IMR-90 (cell line): ENCODE results near the gene POLR1E. TPM values are rescaled to one million over a fixed set of nuclear protein-coding genes. Genes with fewer than 3 reads are reported as not detected.
A peak's percentile ranks its signal among the peaks of the same experiment; 100 is the strongest.

Source experiments
- ATAC-seq: fragments of 200-7000 bp; cut with Tn5 transposase; 2 replicates; pipeline ENCODE4 v1.9.1; 2020; ENCODE audit warnings: low read depth, mild to moderate bottlenecking, moderate library complexity
- BruUV-seq: library from RNA; stranded (reverse); fragments of 400-500 nt; replicated peaks from 2 replicates; lab custom pipeline; 2021; lab: Mats Ljungman, UMichigan
- CTCF ChIA-PET: fragments of 300-600 bp; formaldehyde crosslinking; extraction: SDS; loops from one replicate; lab custom pipeline; 2021; ENCODE audit warnings: antibody characterized with exemption; lab: Yijun Ruan, JAX
- POLR2A ChIA-PET: fragments of 300-600 bp; sonication (Branson Sonifier 250); formaldehyde crosslinking; loops from one replicate; lab custom pipeline; 2022; ENCODE audit warnings: antibody characterized with exemption; ENCODE audit not compliant: unreplicated experiment; lab: Charles Lee
- DNase-seq: peaks from one replicate; pipeline ENCODE4 v3.0.0; 2013
- H2AFZ ChIP-seq: replicated peaks from 2 replicates; pipeline ENCODE3; 2013; ENCODE audit warnings: low read length, mild to moderate bottlenecking; ENCODE audit not compliant: poor library complexity
- H2AK5ac ChIP-seq: 2 replicates; pipeline ENCODE4 v1.6.1; 2013; ENCODE audit warnings: low read depth, low read length, inconsistent platforms
- H2AK9ac ChIP-seq: replicated peaks from 2 replicates; pipeline ENCODE3; 2013; ENCODE audit warnings: mild to moderate bottlenecking, low read depth, low read length, moderate library complexity; ENCODE audit not compliant: poor library complexity
- H2BK120ac ChIP-seq: 2 replicates; pipeline ENCODE4 v1.6.1; 2013; ENCODE audit warnings: low read depth, low read length, inconsistent platforms
- H2BK15ac ChIP-seq: 3 replicates; pipeline ENCODE4 v1.6.1; 2013; ENCODE audit warnings: low read depth, low read length, inconsistent platforms
- H2BK20ac ChIP-seq: 2 replicates; pipeline ENCODE4 v1.6.1; 2013; ENCODE audit warnings: low read depth, mild to moderate bottlenecking, inconsistent platforms, low read length, moderate library complexity
- H2BK5ac ChIP-seq: 2 replicates; pipeline ENCODE4 v1.6.1; 2013; ENCODE audit warnings: mild to moderate bottlenecking, low read depth, low read length, inconsistent platforms; ENCODE audit not compliant: poor library complexity, severe bottlenecking
- H3K14ac ChIP-seq: replicated peaks from 2 replicates; pipeline ENCODE4 v1.6.1; 2013; ENCODE audit warnings: low read depth, low read length, inconsistent platforms
- H3K18ac ChIP-seq: 2 replicates; pipeline ENCODE4 v1.6.1; 2013; ENCODE audit warnings: low read depth, low read length, control low read depth
- H3K23ac ChIP-seq: 2 replicates; pipeline ENCODE4 v1.6.1; 2013; ENCODE audit warnings: low read depth, low read length, inconsistent platforms
- H3K27ac ChIP-seq: 2 replicates; pipeline ENCODE4 v1.5.1; 2013; ENCODE audit warnings: mild to moderate bottlenecking, control low read depth, low read length; ENCODE audit not compliant: insufficient read depth
- H3K27me3 ChIP-seq: 2 replicates; pipeline ENCODE4 v1.6.1; 2013; ENCODE audit warnings: low read length; ENCODE audit not compliant: control insufficient read depth, insufficient read depth
- H3K36me3 ChIP-seq: 2 replicates; pipeline ENCODE4 v1.6.1; 2013; ENCODE audit warnings: low read length, mixed read lengths; ENCODE audit not compliant: control insufficient read depth, insufficient read depth
- H3K4ac ChIP-seq: 2 replicates; pipeline ENCODE4 v1.6.1; 2013; ENCODE audit warnings: low read depth, low read length, inconsistent platforms
- H3K4me1 ChIP-seq: 2 replicates; pipeline ENCODE4 v1.6.1; 2013; ENCODE audit warnings: low read length, mixed read lengths; ENCODE audit not compliant: control insufficient read depth, insufficient read depth
- H3K4me2 ChIP-seq: 2 replicates; pipeline ENCODE4 v1.6.1; 2013; ENCODE audit warnings: low read depth, mild to moderate bottlenecking, control low read depth, low read length, moderate library complexity
- H3K4me3 ChIP-seq: 2 replicates; pipeline ENCODE4 v1.5.1; 2013; ENCODE audit warnings: low read depth, mild to moderate bottlenecking, control low read depth, low read length, moderate library complexity; ENCODE audit not compliant: insufficient read depth
- H3K56ac ChIP-seq: 2 replicates; pipeline ENCODE4 v1.6.1; 2013; ENCODE audit warnings: low read length, inconsistent platforms; ENCODE audit not compliant: insufficient read depth; ENCODE audit errors: extremely low read depth
- H3K79me1 ChIP-seq, 2 experiments: 2 replicates each; pipeline ENCODE4 v1.6.1; 2013; ENCODE audit warnings: low read length in 2 of 2, inconsistent platforms in 1 of 2, low read depth in 1 of 2
- H3K9ac ChIP-seq: 2 replicates; pipeline ENCODE4 v1.6.1; 2013; ENCODE audit warnings: low read depth, low read length, control low read depth
- H3K9me1 ChIP-seq: 2 replicates; pipeline ENCODE4 v1.6.1; 2013; ENCODE audit warnings: low read length, inconsistent platforms; ENCODE audit not compliant: insufficient read depth
- H3K9me3 ChIP-seq: 2 replicates; pipeline ENCODE4 v1.6.1; 2013; ENCODE audit warnings: low read length; ENCODE audit not compliant: control insufficient read depth, insufficient read depth
- H4K20me1 ChIP-seq: 2 replicates; pipeline ENCODE4 v1.6.1; 2013; ENCODE audit warnings: low read length, inconsistent platforms; ENCODE audit not compliant: insufficient read depth
- H4K5ac ChIP-seq: 2 replicates; pipeline ENCODE4 v1.6.1; 2013; ENCODE audit warnings: mild to moderate bottlenecking, low read depth, low read length, control low read depth
- H4K8ac ChIP-seq, 2 experiments: 2 replicates each; pipeline ENCODE4 v1.6.1; 2013; ENCODE audit warnings: low read depth in 2 of 2, low read length in 2 of 2, control low read depth in 1 of 2, inconsistent platforms in 1 of 2
- H4K91ac ChIP-seq: 2 replicates; pipeline ENCODE4 v1.6.1; 2013; ENCODE audit warnings: low read depth, low read length, inconsistent platforms; ENCODE audit not compliant: insufficient read depth
- MAFK ChIP-seq: IDR thresholded peaks from 2 replicates; pipeline ENCODE4 v1.6.1; 2012; ENCODE audit warnings: low read depth, low read length, improper control_type of control experiment
- MXI1 ChIP-seq: IDR thresholded peaks from 2 replicates; pipeline ENCODE4 v1.6.1; 2012; ENCODE audit warnings: low read depth, mild to moderate bottlenecking, low read length, moderate library complexity, borderline replicate concordance
- WGBS, 2 experiments: methylation state at CpG; one replicate each; pipeline versions ENCODE4 v1.1.5 to v1.1.7; 2013; ENCODE audit warnings: missing lambda C conversion rate in 2 of 2; ENCODE audit not compliant: insufficient read length in 1 of 2; ENCODE audit errors: extremely low coverage in 2 of 2; 5-methylcytosine and 5-hydroxymethylcytosine counted together
- dilution Hi-C: fragments of 300-500 bp; cut with HindIII; formaldehyde crosslinking; loops from one replicate; pipeline ENCODE4 v1.14.3; 2018; ENCODE audit warnings: low sequenced_read_pairs; ENCODE audit not compliant: unreplicated experiment
- in situ Hi-C: fragments of 300-500 bp; cut with MboI; formaldehyde crosslinking; loops from 3 replicates; pipeline ENCODE4 v1.14.3; 2019; ENCODE audit warnings: low sequenced_read_pairs, inconsistent platforms, mixed read lengths
- intact Hi-C: fragments of 100-400 bp; cut with micrococcal nuclease; formaldehyde crosslinking; loops from 2 replicates; pipeline ENCODE4 v1.10.0; 2022
- polyA plus RNA-seq, 3 experiments: library from polyadenylated mRNA; depleted of rRNA; stranded (reverse); fragments of >200 nt; gene quantifications; 2 replicates each; pipeline ENCODE4 v1.2.3, GENCODE V29; 2012; ENCODE audit warnings: low replicate concordance in 1 of 3
- total RNA-seq: library from RNA; depleted of rRNA; stranded (reverse); fragments of >200 nt; gene quantifications from 2 replicates; pipeline ENCODE4 v1.2.3, GENCODE V29; 2012

POLR1E gene
- total and polyA plus RNA-seq, 2 of the 4 experiments (the other 2 are of a cell fraction) = 48.0 to 71.9 TPM

DNA sequence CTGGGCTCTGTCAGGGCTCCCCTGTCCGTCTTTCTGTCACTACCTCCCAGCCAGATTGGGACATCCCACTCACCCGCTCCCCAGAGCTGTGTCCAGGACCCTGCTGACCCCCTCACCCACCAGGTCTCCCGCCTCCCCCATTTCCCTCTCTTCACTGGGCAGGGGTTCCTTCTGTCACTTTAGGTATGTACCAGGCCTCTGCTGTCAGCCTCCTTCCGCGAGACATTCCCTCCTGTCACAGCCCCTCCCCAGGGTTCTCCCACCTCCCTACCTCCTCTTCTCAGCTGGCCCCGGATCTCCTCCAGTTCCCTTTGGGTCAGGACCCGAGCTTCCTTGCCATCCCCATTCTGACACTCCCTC is 488 bp downstream of the POLR1E start:
- BruUV-seq = TSS peak; percentile 61
- peak overlapping the region; percentile 83 for H3K4me2 ChIP-seq
- intact Hi-C loops = loop anchor here (10.0 kb wide), 1 partner anchor 919 kb away; no protein-coding TSS in a partner anchor
- in situ Hi-C loops = loop anchor here (10.0 to 25.0 kb wide), 3 partner anchors 289 to 876 kb away; partner anchors contain the start of gene SHB
- peaks cover 5% of the 10 kb centered on the region for H3K36me3 ChIP-seq
- H2BK120ac ChIP-seq = peak overlapping the region; percentile 37
- dilution Hi-C loops = no loop called here
- no peak for ATAC-seq
- peaks cover 5% of the 10 kb centered on the region; the same call in 1 of the 2 replicates for H3K9me1 ChIP-seq
- WGBS, 2 experiments = no CpG with 5 or more reads among the region's 7 CpGs
- ChIA-PET POLR2A (no interaction called here), CTCF (no interaction called here)
- peak overlapping the region; percentile 81 for H2AFZ ChIP-seq
- H4K8ac ChIP-seq = peak overlapping the region; percentile 2 to 56; a peak in 1 of 4 replicates
- H4K20me1 ChIP-seq = peaks cover 7% of the 10 kb centered on the region; the same call in 1 of the 2 replicates
- H3K9me3 ChIP-seq = no peaks in the 10 kb centered on the region
- peaks cover 15 to 28% of the 10 kb centered on the region in 2 experiments; a peak in 3 of 4 replicates for H3K79me1 ChIP-seq
- H3K23ac ChIP-seq = peak overlapping the region; percentile 72
- H2AK9ac ChIP-seq = peak overlapping the region; percentile 98
- H2BK20ac ChIP-seq = no peak overlapping the region
- peak overlapping the region; percentile 77 for H3K4me3 ChIP-seq
- peak overlapping the region; percentile 29 for H2BK5ac ChIP-seq
- DNase-seq = no peak
- peak overlapping the region; percentile 77 for H2AK5ac ChIP-seq
- H4K5ac ChIP-seq = no peak overlapping the region
- H3K9ac ChIP-seq = peak overlapping the region; percentile 59
- peak overlapping the region; percentile 76 for H3K27ac ChIP-seq
- peak overlapping the region; percentile 61 for H3K4ac ChIP-seq
- H2BK15ac ChIP-seq = no peak overlapping the region
- H3K14ac ChIP-seq = peak overlapping the region; percentile 79
- H3K4me1 ChIP-seq = peaks cover 11% of the 10 kb centered on the region
- H3K56ac ChIP-seq = peak overlapping the region; percentile 76
- peak; percentile 23; the same call in 1 of the 2 replicates for TF ChIP-seq MXI1
- TF ChIP-seq MAFK = no peak
- H4K91ac ChIP-seq = peak overlapping the region; percentile 77
- peaks cover 4% of the 10 kb centered on the region; the same call in 1 of the 2 replicates for H3K27me3 ChIP-seq
- H3K18ac ChIP-seq = no peak overlapping the region
